HG02798 (cell line): ENCODE measurements around the gene NFAM1.

Experiments used
- ATAC-seq: cut with Tn5 transposase; IDR thresholded peaks from one replicate; pipeline ENCODE4 v1.9.1; 2021; ENCODE audit warnings: mild to moderate bottlenecking; ENCODE audit not compliant: unreplicated experiment, poor library complexity

Gene NFAM1

GRCh38 chr22:42432020-42432596 lies at the start of gene NFAM1:
NFAM1 (minus strand) TSS chr22:42432403; CDS start chr22:42432357, 46 bp downstream.
- no peak for ATAC-seq

- ATAC-seq, result no peak
Observed at GRCh38 chr22:42475122-42475521, 42.9 kb upstream of the NFAM1 start.

- ATAC-seq, result no peak
Observed at GRCh38 chr22:42473484-42474193, 41.4 kb upstream of the NFAM1 start.

GRCh38 chr22:42472671-42473070 lies 40.5 kb upstream of the NFAM1 start:
- no peak for ATAC-seq

GRCh38 chr22:42471441-42471840 lies 39.2 kb upstream of the NFAM1 start:
- ATAC-seq, result no peak

- ATAC-seq, result no peak
Observed at GRCh38 chr22:42470366-42471082, 38.3 kb upstream of the NFAM1 start.

GRCh38 chr22:42468841-42469240 lies 36.6 kb upstream of the NFAM1 start:
- no peak for ATAC-seq

- no peak for ATAC-seq
Observed at GRCh38 chr22:42462016-42462415, 29.8 kb upstream of the NFAM1 start.

GRCh38 chr22:42461511-42461910 lies 29.3 kb upstream of the NFAM1 start:
- no peak for ATAC-seq

- ATAC-seq, result no peak
Observed at GRCh38 chr22:42459287-42460063, 27.3 kb upstream of the NFAM1 start.

GRCh38 chr22:42452916-42453315 lies 20.7 kb upstream of the NFAM1 start:
- ATAC-seq, result no peak

GRCh38 chr22:42452456-42452855 lies 20.3 kb upstream of the NFAM1 start:
- no peak for ATAC-seq

GRCh38 chr22:42451499-42452145 lies 19.4 kb upstream of the NFAM1 start:
- no peak for ATAC-seq

- ATAC-seq, result no peak
Observed at GRCh38 chr22:42450862-42451261, 18.7 kb upstream of the NFAM1 start.

GRCh38 chr22:42446151-42446550 lies 13.9 kb upstream of the NFAM1 start:
- ATAC-seq, result no peak

- ATAC-seq, result peak; percentile 40
Observed at GRCh38 chr22:42444077-42444904, 12.1 kb upstream of the NFAM1 start.

- no peak for ATAC-seq
Observed at GRCh38 chr22:42443240-42444076, 11.3 kb upstream of the NFAM1 start.

- no peak for ATAC-seq
Observed at GRCh38 chr22:42442748-42443147, 10.5 kb upstream of the NFAM1 start.

- ATAC-seq, result no peak
Observed at GRCh38 chr22:42440728-42441127, 8.5 kb upstream of the NFAM1 start.
